ENCODE data around the gene C2CD4B.

C2CD4B gene

DNA sequence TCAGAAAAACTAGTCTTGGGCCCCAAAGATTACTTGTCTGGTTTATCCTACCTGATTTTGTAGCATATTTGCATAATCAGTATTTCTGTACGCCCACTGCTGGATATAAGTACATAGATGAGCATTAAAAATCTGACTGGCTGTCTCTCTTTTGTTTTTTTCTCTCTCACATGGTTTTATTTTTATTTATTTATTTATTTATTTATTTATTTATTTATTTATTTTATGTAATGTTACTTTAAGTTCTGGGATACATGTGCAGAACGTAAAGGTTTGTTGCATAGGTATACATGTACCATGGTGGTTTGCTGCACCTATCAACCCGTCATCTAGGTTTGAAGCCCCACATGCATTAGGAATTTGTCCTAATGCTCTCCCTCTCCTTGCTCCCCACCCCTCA is 31.9 kb downstream of the C2CD4B start:
- TF ChIP-seq, protein P1, sequence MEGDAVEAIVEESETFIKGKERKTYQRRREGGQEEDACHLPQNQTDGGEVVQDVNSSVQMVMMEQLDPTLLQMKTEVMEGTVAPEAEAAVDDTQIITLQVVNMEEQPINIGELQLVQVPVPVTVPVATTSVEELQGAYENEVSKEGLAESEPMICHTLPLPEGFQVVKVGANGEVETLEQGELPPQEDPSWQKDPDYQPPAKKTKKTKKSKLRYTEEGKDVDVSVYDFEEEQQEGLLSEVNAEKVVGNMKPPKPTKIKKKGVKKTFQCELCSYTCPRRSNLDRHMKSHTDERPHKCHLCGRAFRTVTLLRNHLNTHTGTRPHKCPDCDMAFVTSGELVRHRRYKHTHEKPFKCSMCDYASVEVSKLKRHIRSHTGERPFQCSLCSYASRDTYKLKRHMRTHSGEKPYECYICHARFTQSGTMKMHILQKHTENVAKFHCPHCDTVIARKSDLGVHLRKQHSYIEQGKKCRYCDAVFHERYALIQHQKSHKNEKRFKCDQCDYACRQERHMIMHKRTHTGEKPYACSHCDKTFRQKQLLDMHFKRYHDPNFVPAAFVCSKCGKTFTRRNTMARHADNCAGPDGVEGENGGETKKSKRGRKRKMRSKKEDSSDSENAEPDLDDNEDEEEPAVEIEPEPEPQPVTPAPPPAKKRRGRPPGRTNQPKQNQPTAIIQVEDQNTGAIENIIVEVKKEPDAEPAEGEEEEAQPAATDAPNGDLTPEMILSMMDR (IDR thresholded peaks at IDR 0.05; ENCODE audit: low read length, missing control alignments): no peak
- no peak overlapping the region for H3K4me3 ChIP-seq (replicated peaks; ENCODE audit: low read depth, low read length)
- no peak for DNase-seq (ENCODE audit: low read depth)

DNA sequence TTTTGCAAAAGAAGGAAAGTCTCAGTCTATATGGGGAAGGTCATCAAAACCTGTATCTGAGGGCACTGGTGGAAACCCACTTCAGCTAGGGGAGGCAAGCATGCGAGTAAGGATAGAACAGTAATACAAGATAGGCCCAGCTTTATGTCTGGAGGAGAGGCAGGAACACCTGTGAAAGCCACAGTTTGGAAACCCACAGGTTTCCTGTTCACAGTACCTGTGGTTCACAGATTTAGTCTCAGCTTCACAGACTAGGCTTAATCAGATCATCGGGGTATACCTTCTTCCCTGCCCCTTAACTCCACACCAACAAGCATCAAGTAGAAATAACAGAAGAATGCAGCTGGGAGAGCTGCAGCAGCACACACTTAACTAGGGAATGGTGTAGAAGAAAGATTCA is 36.2 kb downstream of the C2CD4B start:
- H3K4me3 ChIP-seq (replicated peaks; ENCODE audit: low read depth, low read length): no peak overlapping the region
- no peak for DNase-seq (ENCODE audit: low read depth)
- TF ChIP-seq, protein P1 (IDR thresholded peaks at IDR 0.05; ENCODE audit: low read length, missing control alignments): no peak

DNA sequence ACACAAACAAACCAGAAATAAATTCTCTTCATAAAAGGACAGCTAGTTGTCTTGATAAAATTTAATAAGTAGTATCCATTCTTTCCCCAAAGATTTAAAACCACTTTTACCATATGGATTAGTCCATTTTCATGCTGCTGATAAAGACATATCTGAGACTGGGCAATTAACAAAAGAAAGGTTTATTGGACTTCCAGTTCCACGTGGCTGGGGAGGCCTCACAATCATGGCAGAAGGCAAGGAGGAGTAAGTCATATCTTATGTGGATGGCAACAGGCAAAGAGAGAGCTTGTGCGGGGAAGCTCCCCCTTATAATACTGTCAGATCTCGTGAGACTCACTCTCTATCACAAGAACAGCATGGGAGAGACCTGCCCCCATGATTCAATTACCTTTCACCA is 38.7 kb downstream of the C2CD4B start:
- TF ChIP-seq, protein P1 (IDR thresholded peaks at IDR 0.05; ENCODE audit: low read length, missing control alignments): no peak
- no peak overlapping the region for H3K4me3 ChIP-seq (replicated peaks; ENCODE audit: low read depth, low read length)
- DNase-seq (ENCODE audit: low read depth): no peak

DNA sequence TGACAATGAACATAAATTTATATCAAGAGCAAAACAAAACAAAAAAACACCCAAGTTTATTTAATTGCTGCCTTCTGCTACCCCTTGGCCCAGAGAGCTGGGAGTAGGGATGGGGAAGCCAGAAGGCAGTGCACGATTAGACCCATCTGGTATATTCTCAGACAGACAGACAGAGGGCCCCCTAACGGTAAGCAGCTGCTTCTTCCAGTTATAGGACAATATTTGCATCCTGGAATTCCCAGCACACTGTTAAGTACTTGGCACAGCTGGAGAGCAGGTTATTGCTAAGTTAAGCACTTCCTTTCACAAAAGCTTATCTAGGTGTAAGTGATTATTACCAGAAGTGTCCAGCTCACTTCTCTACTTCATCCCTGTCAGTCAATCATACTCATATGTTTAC is 39.3 kb downstream of the C2CD4B start:
- TF ChIP-seq, protein P1 (IDR thresholded peaks at IDR 0.05; ENCODE audit: low read length, missing control alignments): peak; percentile 63
- peak; percentile 87 for DNase-seq (ENCODE audit: low read depth)
- H3K4me3 ChIP-seq (replicated peaks; ENCODE audit: low read depth, low read length): no peak overlapping the region

DNA sequence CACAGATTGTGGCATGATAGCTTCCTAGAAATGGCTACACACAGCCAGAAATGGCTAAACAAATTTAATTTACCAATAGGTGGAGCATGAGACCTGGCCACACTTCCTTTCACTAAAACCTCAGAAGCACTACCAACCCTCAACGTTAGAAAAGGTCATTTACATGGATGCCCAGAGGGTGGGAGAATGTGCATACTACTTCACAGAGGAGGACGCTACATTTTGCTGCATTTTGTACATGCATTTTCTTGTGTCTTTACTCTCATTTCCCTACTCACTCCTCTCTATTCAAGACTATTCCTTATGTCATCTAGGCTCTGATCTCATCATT is 40.1 kb downstream of the C2CD4B start:
- peak; percentile 45 for DNase-seq (ENCODE audit: low read depth)
- TF ChIP-seq, protein P1 (IDR thresholded peaks at IDR 0.05; ENCODE audit: low read length, missing control alignments): no peak
- no peak overlapping the region for H3K4me3 ChIP-seq (replicated peaks; ENCODE audit: low read depth, low read length)

DNA sequence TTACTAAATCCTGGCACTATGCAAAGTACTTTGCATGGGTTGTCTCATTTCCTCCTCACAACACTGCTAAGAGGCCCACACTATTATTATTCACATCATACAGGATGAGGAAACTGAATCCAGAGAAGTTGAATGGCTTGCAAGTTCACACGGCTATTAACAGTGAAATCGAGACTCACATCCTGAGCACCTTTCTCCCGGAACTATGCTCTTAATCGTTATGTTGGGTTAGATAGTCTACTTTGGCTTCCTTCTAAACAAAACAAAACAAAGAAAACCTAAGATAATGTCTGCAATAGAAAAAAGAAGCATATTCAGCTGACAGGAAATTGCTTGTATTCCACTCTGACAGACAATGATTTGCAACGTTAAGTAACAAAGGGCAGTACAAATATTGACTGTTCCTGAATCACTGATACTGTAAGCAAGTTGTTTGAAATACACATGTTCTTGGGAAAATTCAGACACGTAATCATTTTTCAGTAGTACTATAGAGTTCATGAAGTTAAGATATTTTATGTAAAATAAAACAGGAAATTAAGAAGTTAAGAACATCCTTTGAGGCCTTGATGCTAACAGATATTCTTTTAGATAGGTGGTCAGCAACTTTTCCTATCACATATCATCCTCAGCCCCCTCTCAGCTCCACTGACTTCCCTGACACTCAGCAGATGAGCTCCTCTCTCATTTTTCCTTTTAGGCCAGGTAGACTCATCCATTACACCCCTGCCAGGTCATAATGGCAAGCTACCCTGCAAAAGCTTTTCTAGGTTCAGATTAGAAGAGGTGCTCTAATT is 40.7 kb downstream of the C2CD4B start:
- H3K4me3 ChIP-seq (replicated peaks; ENCODE audit: low read depth, low read length): no peak overlapping the region
- peak; percentile 93 for DNase-seq (ENCODE audit: low read depth)
- TF ChIP-seq, protein P1 (IDR thresholded peaks at IDR 0.05; ENCODE audit: low read length, missing control alignments): no peak

DNA sequence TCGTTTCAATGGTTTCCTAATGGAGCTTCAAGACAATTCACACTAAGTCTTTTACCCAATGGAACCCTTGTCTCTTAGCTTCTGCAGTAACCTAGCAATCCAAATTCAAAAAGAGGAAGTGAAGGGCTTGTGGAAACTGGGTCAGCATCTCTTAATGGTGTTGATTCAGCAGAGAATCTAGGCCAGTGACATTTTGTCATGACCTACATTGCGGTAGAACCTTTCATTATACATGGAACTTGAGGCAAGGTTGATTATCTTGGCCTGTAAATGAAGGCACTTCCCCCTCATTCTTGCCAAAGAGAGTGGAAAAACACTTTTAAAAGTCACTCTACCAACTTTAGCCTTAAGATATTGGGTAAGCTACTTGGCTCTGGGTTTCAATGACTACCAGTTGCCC is 42.8 kb downstream of the C2CD4B start:
- TF ChIP-seq, protein P1 (IDR thresholded peaks at IDR 0.05; ENCODE audit: low read length, missing control alignments): no peak
- DNase-seq (ENCODE audit: low read depth): no peak
- H3K4me3 ChIP-seq (replicated peaks; ENCODE audit: low read depth, low read length): no peak overlapping the region

Measured in fibroblast of pulmonary artery (primary cell).